Neural cell (in vitro differentiated cells): Measurements from ENCODE around the gene CDYL. TPM values are rescaled to one million over a fixed set of nuclear protein-coding genes. Genes with fewer than 3 reads are reported as not detected.

Experiments used
- H2AFZ ChIP-seq: fragments of 200-600, 300-800 bp; sonication (generic), shearing (Covaris generic); 2 replicates; pipeline ENCODE4 v1.6.0; 2014; ENCODE audit warnings: low read depth, mild to moderate bottlenecking, antibody characterized with exemption, low read length, moderate library complexity
- H3F3A ChIP-seq: fragments of 200-600 bp; shearing (Covaris generic); 2 replicates; pipeline ENCODE4 v1.6.1; 2016; ENCODE audit warnings: mild to moderate bottlenecking, moderate library complexity, mixed read lengths, antibody characterized with exemption, low read length; ENCODE audit not compliant: insufficient read depth, poor library complexity, severe bottlenecking
- H3K27ac ChIP-seq: fragments of 200-600, 300-800 bp; sonication (generic), shearing (Covaris generic); 2 replicates; pipeline ENCODE4 v1.5.1; 2014; ENCODE audit warnings: mild to moderate bottlenecking, low read length, moderate library complexity
- H3K27me3 ChIP-seq: fragments of 300-800, 200-600 bp; sonication (generic), shearing (Covaris generic); 2 replicates; pipeline ENCODE4 v1.6.0; 2014; ENCODE audit warnings: mild to moderate bottlenecking, low read depth, low read length, moderate library complexity; ENCODE audit not compliant: insufficient read depth
- H3K36me3 ChIP-seq: fragments of 300-800, 200-600 bp; sonication (generic), shearing (Covaris generic); 2 replicates; pipeline ENCODE4 v1.5.1; 2014; ENCODE audit warnings: mild to moderate bottlenecking, antibody characterized with exemption, low read length, moderate library complexity; ENCODE audit not compliant: insufficient read depth
- H3K4me2 ChIP-seq: fragments of 300-800, 200-600 bp; sonication (generic), shearing (Covaris generic); 2 replicates; pipeline ENCODE4 v1.6.0; 2014; ENCODE audit warnings: mild to moderate bottlenecking, low read length
- H3K4me3 ChIP-seq: fragments of 300-800, 200-600 bp; sonication (generic), shearing (Covaris generic); 2 replicates; pipeline ENCODE4 v1.5.1; 2014; ENCODE audit warnings: mild to moderate bottlenecking, low read length, moderate library complexity
- H3K79me2 ChIP-seq: fragments of 200-600 bp; shearing (Covaris generic); replicated peaks from 2 replicates; pipeline ENCODE4 v1.6.0; 2014; ENCODE audit warnings: mild to moderate bottlenecking, low read length, moderate library complexity; ENCODE audit not compliant: insufficient read depth
- H3K9ac ChIP-seq: fragments of 300-800, 200-600 bp; sonication (generic), shearing (Covaris generic); 2 replicates; pipeline ENCODE4 v1.6.1; 2016; ENCODE audit warnings: mild to moderate bottlenecking, low read length, mixed read lengths
- H3K9me2 ChIP-seq: fragments of 200-600 bp; shearing (Covaris generic); 2 replicates; pipeline ENCODE4 v1.6.1; 2016; ENCODE audit warnings: mild to moderate bottlenecking, low read length, mixed read lengths; ENCODE audit not compliant: insufficient read depth
- H3K9me3 ChIP-seq: fragments of 200-600, 300-800 bp; sonication (generic), shearing (Covaris generic); 2 replicates; pipeline ENCODE4 v1.6.1; 2016; ENCODE audit warnings: mild to moderate bottlenecking, mixed run types, low read length, moderate library complexity, mixed read lengths
- H4K20me1 ChIP-seq: fragments of 200-600 bp; shearing (Covaris generic); 2 replicates; pipeline ENCODE4 v1.6.1; 2016; ENCODE audit warnings: mild to moderate bottlenecking, mixed run types; ENCODE audit not compliant: insufficient read depth
- EP300 ChIP-seq: fragments of 450-650 bp; conservative IDR thresholded peaks from 2 replicates; pipeline ENCODE4 v1.6.1; 2014; ENCODE audit warnings: antibody characterized with exemption, mild to moderate bottlenecking, moderate library complexity; ENCODE audit not compliant: poor library complexity, severe bottlenecking
- EZH2 ChIP-seq: fragments of 200-600, 300-800 bp; shearing (Covaris generic), sonication (generic); IDR thresholded peaks from 2 replicates; pipeline ENCODE4 v1.6.1; 2014; ENCODE audit warnings: antibody characterized with exemption, low read length, borderline replicate concordance, mild to moderate bottlenecking; ENCODE audit not compliant: insufficient read depth, poor library complexity, severe bottlenecking
- MXI1 ChIP-seq: fragments of 450-650 bp; conservative IDR thresholded peaks from 2 replicates; pipeline ENCODE4 v1.6.1; 2014; ENCODE audit warnings: antibody characterized with exemption, mild to moderate bottlenecking; ENCODE audit not compliant: poor library complexity, severe bottlenecking
- POLR2AphosphoS5 ChIP-seq: IDR thresholded peaks from 2 replicates; pipeline ENCODE4 v1.6.1; 2012
- RAD21 ChIP-seq: fragments of 450-650 bp; conservative IDR thresholded peaks from 2 replicates; pipeline ENCODE4 v1.6.1; 2014; ENCODE audit warnings: antibody characterized with exemption, mild to moderate bottlenecking, moderate library complexity
- SMC3 ChIP-seq: fragments of 450-650 bp; conservative IDR thresholded peaks from 2 replicates; pipeline ENCODE4 v1.6.1; 2014; ENCODE audit warnings: antibody characterized with exemption, mild to moderate bottlenecking, moderate library complexity; ENCODE audit not compliant: poor library complexity
- TAF1 ChIP-seq: IDR thresholded peaks from 2 replicates; pipeline ENCODE4 v1.6.1; 2012; ENCODE audit warnings: low read depth
- polyA plus RNA-seq: library from polyadenylated mRNA; depleted of rRNA; stranded (reverse); fragments of >200 nt; gene quantifications from 2 replicates; pipeline ENCODE4 v1.2.3, GENCODE V29; 2014
- TF ChIP-seq, protein P1 (sequence below): IDR thresholded peaks from 2 replicates; pipeline ENCODE4 v1.6.1; 2012; ENCODE audit warnings: borderline replicate concordance
- TF ChIP-seq, protein P2 (sequence below): fragments of 450-650 bp; IDR thresholded peaks from 2 replicates; pipeline ENCODE4 v1.5.1; 2014; ENCODE audit warnings: antibody characterized with exemption, mild to moderate bottlenecking, moderate library complexity; ENCODE audit not compliant: poor library complexity, severe bottlenecking

The CDYL gene
- polyA plus RNA-seq, 1 donor from 2014 or later, result 5.2 TPM

DNA sequence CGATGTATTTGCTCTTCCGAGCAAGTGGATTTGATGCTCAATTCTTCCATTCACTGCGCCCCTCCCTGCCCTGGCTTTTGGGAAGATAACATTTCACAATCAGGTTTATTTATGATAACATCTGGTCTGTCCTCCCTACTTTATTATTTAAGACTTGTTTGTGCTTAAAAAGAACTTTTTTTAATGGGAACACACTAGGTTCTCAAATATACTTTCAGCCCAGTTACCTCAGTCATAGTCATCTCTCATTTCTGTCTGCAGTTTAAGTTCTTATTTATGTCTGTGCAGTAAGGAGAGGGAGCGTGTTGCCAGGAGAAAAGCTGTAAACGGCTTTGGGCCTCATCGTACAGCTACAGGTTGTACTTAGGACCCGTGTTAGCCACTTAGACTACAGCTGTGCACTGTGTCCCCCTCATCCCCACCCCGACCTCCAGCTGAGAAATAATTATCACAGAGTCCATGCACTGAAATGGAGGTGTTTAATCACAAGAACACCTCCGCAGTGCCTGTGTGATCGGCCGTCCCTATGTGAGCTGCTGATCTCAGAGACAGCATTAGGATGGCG is 128.3 kb downstream of the CDYL start:
- H3K9me2 ChIP-seq, result no peaks in the 10 kb centered on the region
- H3K4me2 ChIP-seq, result no peak overlapping the region
- H3K9ac ChIP-seq, result no peak overlapping the region
- H3K79me2 ChIP-seq, result no peaks in the 10 kb centered on the region
- no peaks in the 10 kb centered on the region for H3K9me3 ChIP-seq
- H3K4me3 ChIP-seq, result no peak overlapping the region
- no peak for TF ChIP-seq SMC3
- TF ChIP-seq RAD21, result no peak
- TF ChIP-seq MXI1, result no peak
- TF ChIP-seq EP300, result no peak
- no peak for TF ChIP-seq POLR2AphosphoS5
- no peak for TF ChIP-seq TAF1
- TF ChIP-seq, protein P1, sequence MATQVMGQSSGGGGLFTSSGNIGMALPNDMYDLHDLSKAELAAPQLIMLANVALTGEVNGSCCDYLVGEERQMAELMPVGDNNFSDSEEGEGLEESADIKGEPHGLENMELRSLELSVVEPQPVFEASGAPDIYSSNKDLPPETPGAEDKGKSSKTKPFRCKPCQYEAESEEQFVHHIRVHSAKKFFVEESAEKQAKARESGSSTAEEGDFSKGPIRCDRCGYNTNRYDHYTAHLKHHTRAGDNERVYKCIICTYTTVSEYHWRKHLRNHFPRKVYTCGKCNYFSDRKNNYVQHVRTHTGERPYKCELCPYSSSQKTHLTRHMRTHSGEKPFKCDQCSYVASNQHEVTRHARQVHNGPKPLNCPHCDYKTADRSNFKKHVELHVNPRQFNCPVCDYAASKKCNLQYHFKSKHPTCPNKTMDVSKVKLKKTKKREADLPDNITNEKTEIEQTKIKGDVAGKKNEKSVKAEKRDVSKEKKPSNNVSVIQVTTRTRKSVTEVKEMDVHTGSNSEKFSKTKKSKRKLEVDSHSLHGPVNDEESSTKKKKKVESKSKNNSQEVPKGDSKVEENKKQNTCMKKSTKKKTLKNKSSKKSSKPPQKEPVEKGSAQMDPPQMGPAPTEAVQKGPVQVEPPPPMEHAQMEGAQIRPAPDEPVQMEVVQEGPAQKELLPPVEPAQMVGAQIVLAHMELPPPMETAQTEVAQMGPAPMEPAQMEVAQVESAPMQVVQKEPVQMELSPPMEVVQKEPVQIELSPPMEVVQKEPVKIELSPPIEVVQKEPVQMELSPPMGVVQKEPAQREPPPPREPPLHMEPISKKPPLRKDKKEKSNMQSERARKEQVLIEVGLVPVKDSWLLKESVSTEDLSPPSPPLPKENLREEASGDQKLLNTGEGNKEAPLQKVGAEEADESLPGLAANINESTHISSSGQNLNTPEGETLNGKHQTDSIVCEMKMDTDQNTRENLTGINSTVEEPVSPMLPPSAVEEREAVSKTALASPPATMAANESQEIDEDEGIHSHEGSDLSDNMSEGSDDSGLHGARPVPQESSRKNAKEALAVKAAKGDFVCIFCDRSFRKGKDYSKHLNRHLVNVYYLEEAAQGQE, result no peak
- no peak for TF ChIP-seq EZH2
- TF ChIP-seq, protein P2, sequence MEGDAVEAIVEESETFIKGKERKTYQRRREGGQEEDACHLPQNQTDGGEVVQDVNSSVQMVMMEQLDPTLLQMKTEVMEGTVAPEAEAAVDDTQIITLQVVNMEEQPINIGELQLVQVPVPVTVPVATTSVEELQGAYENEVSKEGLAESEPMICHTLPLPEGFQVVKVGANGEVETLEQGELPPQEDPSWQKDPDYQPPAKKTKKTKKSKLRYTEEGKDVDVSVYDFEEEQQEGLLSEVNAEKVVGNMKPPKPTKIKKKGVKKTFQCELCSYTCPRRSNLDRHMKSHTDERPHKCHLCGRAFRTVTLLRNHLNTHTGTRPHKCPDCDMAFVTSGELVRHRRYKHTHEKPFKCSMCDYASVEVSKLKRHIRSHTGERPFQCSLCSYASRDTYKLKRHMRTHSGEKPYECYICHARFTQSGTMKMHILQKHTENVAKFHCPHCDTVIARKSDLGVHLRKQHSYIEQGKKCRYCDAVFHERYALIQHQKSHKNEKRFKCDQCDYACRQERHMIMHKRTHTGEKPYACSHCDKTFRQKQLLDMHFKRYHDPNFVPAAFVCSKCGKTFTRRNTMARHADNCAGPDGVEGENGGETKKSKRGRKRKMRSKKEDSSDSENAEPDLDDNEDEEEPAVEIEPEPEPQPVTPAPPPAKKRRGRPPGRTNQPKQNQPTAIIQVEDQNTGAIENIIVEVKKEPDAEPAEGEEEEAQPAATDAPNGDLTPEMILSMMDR, result no peak
- no peaks in the 10 kb centered on the region for H4K20me1 ChIP-seq
- H3K27me3 ChIP-seq, result no peaks in the 10 kb centered on the region
- H3F3A ChIP-seq, result no peaks in the 10 kb centered on the region
- H3K36me3 ChIP-seq, result no peaks in the 10 kb centered on the region
- H2AFZ ChIP-seq, result no peak overlapping the region
- no peak overlapping the region for H3K27ac ChIP-seq

DNA sequence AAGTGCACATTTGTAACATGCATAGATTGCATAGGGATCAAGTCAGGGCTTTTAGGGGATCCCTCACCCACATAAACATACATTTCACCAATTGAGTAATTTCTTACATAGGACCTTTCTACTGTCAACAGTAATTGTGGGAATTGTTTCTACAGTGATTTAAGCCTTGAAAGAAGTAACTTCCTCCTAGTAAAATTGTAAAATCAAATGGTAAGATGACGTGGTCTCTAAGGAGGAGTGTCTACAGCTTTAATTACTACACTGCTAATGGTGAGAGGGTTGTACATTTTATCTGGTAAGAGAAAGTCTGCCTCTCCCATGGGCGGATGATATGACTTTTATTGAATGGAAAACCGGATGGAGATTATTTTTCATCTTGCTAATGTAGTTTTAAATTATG is 129.6 kb downstream of the CDYL start:
- no peak overlapping the region for H3K4me3 ChIP-seq
- H3K4me2 ChIP-seq, result no peak overlapping the region
- H4K20me1 ChIP-seq, result no peaks in the 10 kb centered on the region
- H3F3A ChIP-seq, result no peaks in the 10 kb centered on the region
- H3K36me3 ChIP-seq, result no peaks in the 10 kb centered on the region
- no peak overlapping the region for H3K9ac ChIP-seq
- H3K79me2 ChIP-seq, result no peaks in the 10 kb centered on the region
- H3K9me2 ChIP-seq, result no peaks in the 10 kb centered on the region
- H3K9me3 ChIP-seq, result no peaks in the 10 kb centered on the region
- no peak overlapping the region for H2AFZ ChIP-seq
- H3K27ac ChIP-seq, result no peak overlapping the region
- TF ChIP-seq, protein P1, result no peak
- TF ChIP-seq RAD21 (no peak), SMC3 (no peak), TAF1 (no peak), EP300 (no peak), MXI1 (no peak), POLR2AphosphoS5 (no peak), EZH2 (no peak)
- TF ChIP-seq, protein P2, result no peak
- no peaks in the 10 kb centered on the region for H3K27me3 ChIP-seq
